Activated effector memory CD4-positive, alpha-beta T cell treated with anti-CD3 and anti-CD28 coated beads, Interleukin-2, amount 50 U/mL, for 16 hours (primary cell): ENCODE results near the gene MROH7.
"Not testable (repeated sequence)": the region's sequence is repeated elsewhere in the genome, so short reads cannot be mapped to it uniquely, and the experiment has no call there.

ENCODE experiments used
- DNase-seq: peaks from one replicate; pipeline ENCODE4 v3.0.0-alpha.2; 2020

The MROH7 gene

GRCh38 chr1:54610601-54611580 is 30.7 kb upstream of the MROH7 start:
- no peak for DNase-seq

GRCh38 chr1:54611621-54612020 is 30.0 kb upstream of the MROH7 start:
- no peak for DNase-seq

- DNase-seq = no peak
Observed at GRCh38 chr1:54614024-54614423, 27.6 kb upstream of the MROH7 start.

GRCh38 chr1:54614563-54614962 is 27.0 kb upstream of the MROH7 start:
- no peak for DNase-seq

GRCh38 chr1:54615531-54616279 is 25.9 kb upstream of the MROH7 start:
- DNase-seq = no peak

- no peak for DNase-seq
Observed at GRCh38 chr1:54619749-54620148, 21.8 kb upstream of the MROH7 start.

GRCh38 chr1:54623216-54624007 is 18.2 kb upstream of the MROH7 start, which contains the start of gene FAM151A:
FAM151A (minus strand) TSS chr1:54623525; CDS start chr1:54623395, 130 bp downstream.
- no peak for DNase-seq

GRCh38 chr1:54624466-54625464 is 16.8 kb upstream of the MROH7 start:
- DNase-seq = no peak

- DNase-seq = no peak
Observed at GRCh38 chr1:54627196-54627595, 14.4 kb upstream of the MROH7 start.

GRCh38 chr1:54635804-54636203 is 5.8 kb upstream of the MROH7 start:
- DNase-seq = not testable (repeated sequence)

- not testable (repeated sequence) for DNase-seq
Observed at GRCh38 chr1:54636461-54637446, 4.8 kb upstream of the MROH7 start.

- DNase-seq = no peak
Observed at GRCh38 chr1:54640361-54640760, 1.2 kb upstream of the MROH7 start.

GRCh38 chr1:54643736-54644135 is 2.1 kb downstream of the MROH7 start:
- no peak for DNase-seq

- DNase-seq = no peak
Observed at GRCh38 chr1:54645806-54646676, 4.5 kb downstream of the MROH7 start.

GRCh38 chr1:54649130-54649898 is 7.7 kb downstream of the MROH7 start:
- no peak for DNase-seq

- DNase-seq = no peak
Observed at GRCh38 chr1:54649921-54650320, 8.3 kb downstream of the MROH7 start.

GRCh38 chr1:54650417-54650816 is 8.8 kb downstream of the MROH7 start:
- DNase-seq = no peak

- no peak for DNase-seq
Observed at GRCh38 chr1:54651608-54652007, 10.0 kb downstream of the MROH7 start.

GRCh38 chr1:54652168-54652567 is 10.6 kb downstream of the MROH7 start:
- DNase-seq = no peak
